ENCODE results near the gene MMUT.

Gene MMUT

GRCh38 chr6:49462927-49463611 lies at the start of gene MMUT, which contains the start of gene CENPQ:
Gene MMUT, minus strand, starts transcription at chr6:49463253. Its CDS starts 3,787 bp downstream, at chr6:49459466.
Gene CENPQ, plus strand, starts transcription at chr6:49463370. Its CDS starts 6,807 bp downstream, at chr6:49470177.
- no peaks in the 10 kb centered on the region for H3F3A ChIP-seq (ENCODE audit: insufficient read depth, low read length)
- H3K36me3 ChIP-seq (ENCODE audit: insufficient read depth, low read length): 0 out of 2 replicates have a peak, but pooled peaks cover 5% of the 10 kb centered on the region
- H3K9ac ChIP-seq (ENCODE audit: low read length): peak within 1 kb of the TSS; percentile 77
- no peaks in the 10 kb centered on the region for H3K9me3 ChIP-seq (ENCODE audit: low read length)
- H3K79me2 ChIP-seq (ENCODE audit: insufficient read depth, low read length): peaks cover 57% of the 10 kb centered on the region
- H3K27me3 ChIP-seq (ENCODE audit: insufficient read depth, low read length): no peaks in the 10 kb centered on the region
- H3K9me2 ChIP-seq (ENCODE audit: low read depth, low read length): no peaks in the 10 kb centered on the region
- 0 out of 2 replicates have a peak within 1 kb of the TSS, but pooled peaks have one; percentile 10 for H2AFZ ChIP-seq (ENCODE audit: low read length)
- H3K27ac ChIP-seq (ENCODE audit: low read depth, low read length, poor library complexity, severe bottlenecking): peak within 1 kb of the TSS; percentile 11
- peak within 1 kb of the TSS; percentile 85 for H3K4me2 ChIP-seq (ENCODE audit: low read length)
- no peak for TF ChIP-seq EZH2 (IDR thresholded peaks at IDR 0.05; ENCODE audit: borderline replicate concordance, low read length)
- TF ChIP-seq CTCF (IDR thresholded peaks at IDR 0.05; ENCODE audit: low read length): no peak
- peaks cover 39% of the 10 kb centered on the region for H3K4me1 ChIP-seq (ENCODE audit: insufficient read depth, low read length, severe bottlenecking)
- H4K20me1 ChIP-seq (ENCODE audit: insufficient read depth, low read length): no peaks in the 10 kb centered on the region
- peak within 1 kb of the TSS; percentile 89 for H3K4me3 ChIP-seq (ENCODE audit: low read depth, low read length, poor library complexity, severe bottlenecking)

- Histone ChIP-seq H4K20me1 (ENCODE audit: insufficient read depth, low read length) (no peaks in the 10 kb centered on the region), H3K36me3 (ENCODE audit: insufficient read depth, low read length) (no peaks in the 10 kb centered on the region), H3K9me3 (ENCODE audit: low read length) (no peaks in the 10 kb centered on the region), H3K79me2 (ENCODE audit: insufficient read depth, low read length) (no peaks in the 10 kb centered on the region), H3K27me3 (ENCODE audit: insufficient read depth, low read length) (no peaks in the 10 kb centered on the region), H3K9me2 (ENCODE audit: low read depth, low read length) (no peaks in the 10 kb centered on the region), H3K27ac (ENCODE audit: low read depth, low read length, poor library complexity, severe bottlenecking) (no peak overlapping the region), H3K4me1 (ENCODE audit: insufficient read depth, low read length, severe bottlenecking) (no peaks in the 10 kb centered on the region), H2AFZ (ENCODE audit: low read length) (no peak overlapping the region), H3F3A (ENCODE audit: insufficient read depth, low read length) (no peaks in the 10 kb centered on the region), H3K4me2 (ENCODE audit: low read length) (no peak overlapping the region), H3K4me3 (ENCODE audit: low read depth, low read length, poor library complexity, severe bottlenecking) (no peak overlapping the region), H3K9ac (ENCODE audit: low read length) (no peak overlapping the region)
- TF ChIP-seq EZH2 (IDR thresholded peaks at IDR 0.05; ENCODE audit: borderline replicate concordance, low read length) (no peak), CTCF (IDR thresholded peaks at IDR 0.05; ENCODE audit: low read length) (no peak)
These were observed 46.3 kb upstream of the MMUT start for GRCh38 chr6:49509342-49509741.

- Histone ChIP-seq H3K4me2 (ENCODE audit: low read length) (no peak overlapping the region), H3K9me3 (ENCODE audit: low read length) (no peaks in the 10 kb centered on the region), H3K4me1 (ENCODE audit: insufficient read depth, low read length, severe bottlenecking) (no peaks in the 10 kb centered on the region), H3K79me2 (ENCODE audit: insufficient read depth, low read length) (no peaks in the 10 kb centered on the region), H3K9me2 (ENCODE audit: low read depth, low read length) (no peaks in the 10 kb centered on the region), H3K9ac (ENCODE audit: low read length) (no peak overlapping the region), H3K27ac (ENCODE audit: low read depth, low read length, poor library complexity, severe bottlenecking) (no peak overlapping the region), H3F3A (ENCODE audit: insufficient read depth, low read length) (no peaks in the 10 kb centered on the region), H3K36me3 (ENCODE audit: insufficient read depth, low read length) (no peaks in the 10 kb centered on the region), H2AFZ (ENCODE audit: low read length) (no peak overlapping the region), H4K20me1 (ENCODE audit: insufficient read depth, low read length) (no peaks in the 10 kb centered on the region), H3K27me3 (ENCODE audit: insufficient read depth, low read length) (no peaks in the 10 kb centered on the region), H3K4me3 (ENCODE audit: low read depth, low read length, poor library complexity, severe bottlenecking) (no peak overlapping the region)
- TF ChIP-seq EZH2 (IDR thresholded peaks at IDR 0.05; ENCODE audit: borderline replicate concordance, low read length) (no peak), CTCF (IDR thresholded peaks at IDR 0.05; ENCODE audit: low read length) (no peak)
These were observed 43.6 kb upstream of the MMUT start for GRCh38 chr6:49506569-49507111.
